Activated naive CD4-positive, alpha-beta T cell treated with anti-CD3 and anti-CD28 coated beads, Interleukin-2, amount 50 U/mL, for 24 hours (primary cell): ENCODE data around the gene KCNJ5.
A peak's percentile ranks its signal among the peaks of the same experiment; 100 is the strongest.

Source experiments
- H3K27ac Mint-ChIP-seq: one replicate; pipeline ENCODE4 v1.8.0; 2021; ENCODE audit warnings: mild to moderate bottlenecking, mixed read lengths
- H3K27me3 Mint-ChIP-seq: one replicate; pipeline ENCODE4 v1.8.0; 2021; ENCODE audit warnings: mixed read lengths
- H3K36me3 Mint-ChIP-seq: one replicate; pipeline ENCODE4 v1.8.0; 2021; ENCODE audit warnings: mixed read lengths
- H3K4me1 Mint-ChIP-seq: one replicate; pipeline ENCODE4 v1.8.0; 2021; ENCODE audit warnings: mixed read lengths
- H3K4me3 Mint-ChIP-seq: one replicate; pipeline ENCODE4 v1.8.0; 2021; ENCODE audit warnings: mild to moderate bottlenecking, mixed read lengths
- H3K9me3 Mint-ChIP-seq: one replicate; pipeline ENCODE4 v1.8.0; 2021; ENCODE audit warnings: mixed read lengths

The KCNJ5 gene

GRCh38 chr11:128884703-128885338 lies 6.3 kb upstream of the KCNJ5 start:
- H3K27me3 Mint-ChIP-seq = peaks cover 52% of the 10 kb centered on the region
- H3K36me3 Mint-ChIP-seq = no peaks in the 10 kb centered on the region
- no peaks in the 10 kb centered on the region for H3K4me1 Mint-ChIP-seq
- H3K27ac Mint-ChIP-seq = no peak overlapping the region
- no peaks in the 10 kb centered on the region for H3K9me3 Mint-ChIP-seq
- H3K4me3 Mint-ChIP-seq = no peak overlapping the region

- H3K27me3 Mint-ChIP-seq = peaks cover 51% of the 10 kb centered on the region
- no peak overlapping the region for H3K27ac Mint-ChIP-seq
- H3K9me3 Mint-ChIP-seq = no peaks in the 10 kb centered on the region
- H3K4me3 Mint-ChIP-seq = no peak overlapping the region
- peaks cover 4% of the 10 kb centered on the region for H3K4me1 Mint-ChIP-seq
- H3K36me3 Mint-ChIP-seq = no peaks in the 10 kb centered on the region
Observed at GRCh38 chr11:128886406-128887124, 4.6 kb upstream of the KCNJ5 start.

GRCh38 chr11:128888034-128888985 lies 2.8 kb upstream of the KCNJ5 start:
- Mint-ChIP-seq H3K36me3 (no peaks in the 10 kb centered on the region), H3K27ac (no peak overlapping the region), H3K4me3 (no peak overlapping the region), H3K9me3 (no peaks in the 10 kb centered on the region), H3K4me1 (peaks cover 4% of the 10 kb centered on the region), H3K27me3 (peaks cover 51% of the 10 kb centered on the region)

- Mint-ChIP-seq H3K9me3 (no peaks in the 10 kb centered on the region), H3K4me1 (peaks cover 4% of the 10 kb centered on the region), H3K27ac (no peak overlapping the region), H3K27me3 (peaks cover 45% of the 10 kb centered on the region), H3K4me3 (no peak overlapping the region), H3K36me3 (no peaks in the 10 kb centered on the region)
Observed at GRCh38 chr11:128889657-128890213, 1.4 kb upstream of the KCNJ5 start.

- Mint-ChIP-seq H3K9me3 (no peaks in the 10 kb centered on the region), H3K36me3 (no peaks in the 10 kb centered on the region), H3K27ac (no peak overlapping the region), H3K4me1 (peaks cover 4% of the 10 kb centered on the region), H3K4me3 (peak overlapping the region; percentile 83), H3K27me3 (peaks cover 43% of the 10 kb centered on the region)
Observed at GRCh38 chr11:128890216-128890542, 977 bp upstream of the KCNJ5 start.

- Mint-ChIP-seq H3K4me1 (peaks cover 4% of the 10 kb centered on the region), H3K27ac (no peak overlapping the region), H3K36me3 (no peaks in the 10 kb centered on the region), H3K9me3 (no peaks in the 10 kb centered on the region), H3K4me3 (peak overlapping the region; percentile 31), H3K27me3 (peaks cover 32% of the 10 kb centered on the region)
Observed at GRCh38 chr11:128891913-128892398, 800 bp downstream of the KCNJ5 start.

- Mint-ChIP-seq H3K9me3 (no peaks in the 10 kb centered on the region), H3K27ac (no peak overlapping the region), H3K27me3 (peaks cover 26% of the 10 kb centered on the region), H3K4me3 (no peak overlapping the region), H3K4me1 (peaks cover 4% of the 10 kb centered on the region), H3K36me3 (no peaks in the 10 kb centered on the region)
Observed at GRCh38 chr11:128892866-128893565, 1.9 kb downstream of the KCNJ5 start.

GRCh38 chr11:128893578-128894285 lies 2.6 kb downstream of the KCNJ5 start:
- H3K9me3 Mint-ChIP-seq = no peaks in the 10 kb centered on the region
- H3K27me3 Mint-ChIP-seq = peaks cover 20% of the 10 kb centered on the region
- H3K4me3 Mint-ChIP-seq = no peak overlapping the region
- H3K36me3 Mint-ChIP-seq = no peaks in the 10 kb centered on the region
- no peak overlapping the region for H3K27ac Mint-ChIP-seq
- H3K4me1 Mint-ChIP-seq = peaks cover 4% of the 10 kb centered on the region

GRCh38 chr11:128894286-128894681 lies 3.1 kb downstream of the KCNJ5 start:
- Mint-ChIP-seq H3K4me3 (no peak overlapping the region), H3K36me3 (no peaks in the 10 kb centered on the region), H3K9me3 (no peaks in the 10 kb centered on the region), H3K4me1 (peaks cover 4% of the 10 kb centered on the region), H3K27ac (no peak overlapping the region), H3K27me3 (peaks cover 17% of the 10 kb centered on the region)

GRCh38 chr11:128894685-128895084 lies 3.5 kb downstream of the KCNJ5 start:
- H3K36me3 Mint-ChIP-seq = no peaks in the 10 kb centered on the region
- peaks cover 4% of the 10 kb centered on the region for H3K4me1 Mint-ChIP-seq
- H3K9me3 Mint-ChIP-seq = no peaks in the 10 kb centered on the region
- H3K27me3 Mint-ChIP-seq = peaks cover 14% of the 10 kb centered on the region
- no peak overlapping the region for H3K27ac Mint-ChIP-seq
- no peak overlapping the region for H3K4me3 Mint-ChIP-seq

GRCh38 chr11:128895526-128895925 lies 4.4 kb downstream of the KCNJ5 start:
- Mint-ChIP-seq H3K9me3 (no peaks in the 10 kb centered on the region), H3K27me3 (peaks cover 14% of the 10 kb centered on the region), H3K4me1 (peaks cover 4% of the 10 kb centered on the region), H3K4me3 (no peak overlapping the region), H3K27ac (no peak overlapping the region), H3K36me3 (no peaks in the 10 kb centered on the region)

GRCh38 chr11:128896356-128896755 lies 5.2 kb downstream of the KCNJ5 start:
- Mint-ChIP-seq H3K4me1 (no peaks in the 10 kb centered on the region), H3K27ac (no peak overlapping the region), H3K36me3 (no peaks in the 10 kb centered on the region), H3K27me3 (peaks cover 11% of the 10 kb centered on the region), H3K4me3 (no peak overlapping the region), H3K9me3 (no peaks in the 10 kb centered on the region)

GRCh38 chr11:128897826-128898225 lies 6.7 kb downstream of the KCNJ5 start:
- H3K4me1 Mint-ChIP-seq = no peaks in the 10 kb centered on the region
- H3K27me3 Mint-ChIP-seq = peaks cover 3% of the 10 kb centered on the region
- no peak overlapping the region for H3K27ac Mint-ChIP-seq
- H3K9me3 Mint-ChIP-seq = no peaks in the 10 kb centered on the region
- no peaks in the 10 kb centered on the region for H3K36me3 Mint-ChIP-seq
- no peak overlapping the region for H3K4me3 Mint-ChIP-seq

GRCh38 chr11:128898580-128899344 lies 7.6 kb downstream of the KCNJ5 start:
- no peaks in the 10 kb centered on the region for H3K27me3 Mint-ChIP-seq
- no peak overlapping the region for H3K4me3 Mint-ChIP-seq
- no peaks in the 10 kb centered on the region for H3K36me3 Mint-ChIP-seq
- peak overlapping the region; percentile 4 for H3K27ac Mint-ChIP-seq
- no peaks in the 10 kb centered on the region for H3K9me3 Mint-ChIP-seq
- H3K4me1 Mint-ChIP-seq = no peaks in the 10 kb centered on the region
